NCI-H1694 treated with DMSO at 0.1 percent for 48 hours (cell line): Measurements from ENCODE around the gene RECQL.
"Not testable (repeated sequence)": the region's sequence is repeated elsewhere in the genome, so short reads cannot be mapped to it uniquely, and the experiment has no call there.

Experiments used
- DNase-seq: peaks from one replicate; lab custom pipeline; 2025; lab: John Stamatoyannopoulos, UW

The RECQL gene

DNA sequence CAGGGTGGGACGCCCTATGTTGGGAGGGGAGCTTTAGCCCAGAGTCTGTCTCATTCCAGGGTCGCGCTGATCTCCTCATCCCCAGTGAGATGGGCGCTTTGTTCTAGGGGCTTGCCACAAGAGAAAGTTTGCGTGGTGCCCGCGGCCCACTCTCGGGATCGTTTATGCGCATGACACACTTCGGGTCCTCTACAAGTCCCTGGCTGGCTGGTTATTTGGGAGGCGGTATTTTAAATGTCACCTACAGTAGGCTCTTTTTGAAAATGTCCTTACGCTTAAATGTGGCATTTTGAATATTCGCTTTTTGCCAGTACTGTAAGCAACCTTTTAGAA is 695 bp upstream of the RECQL start:
- DNase-seq, result no peak

DNA sequence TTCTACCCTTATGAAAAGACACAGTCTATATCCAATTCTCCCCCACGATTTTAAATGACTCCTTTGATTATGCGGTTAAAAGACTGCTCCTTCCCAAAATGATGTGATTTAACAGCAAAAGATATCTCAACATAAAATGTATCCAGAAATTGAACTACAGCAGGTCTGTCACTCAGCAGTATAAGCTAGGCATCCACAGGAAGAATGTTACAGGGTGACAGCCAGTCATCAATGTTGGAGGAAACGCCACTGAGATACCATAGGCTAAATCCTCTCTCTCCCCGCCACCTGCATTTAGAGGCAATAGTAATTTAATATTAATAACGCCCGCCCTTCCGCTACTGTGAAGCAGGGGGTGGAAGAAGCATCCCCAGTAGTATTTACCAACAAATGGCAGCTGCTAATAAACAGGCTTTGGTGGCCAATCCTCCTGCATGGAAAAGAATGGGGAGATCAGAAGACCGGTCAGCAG is 613 bp downstream of the RECQL start:
- no peak for DNase-seq

- DNase-seq, result no peak
Measured at GRCh38 chr12:21499765-21500164, 1.7 kb downstream of the RECQL start.

DNA sequence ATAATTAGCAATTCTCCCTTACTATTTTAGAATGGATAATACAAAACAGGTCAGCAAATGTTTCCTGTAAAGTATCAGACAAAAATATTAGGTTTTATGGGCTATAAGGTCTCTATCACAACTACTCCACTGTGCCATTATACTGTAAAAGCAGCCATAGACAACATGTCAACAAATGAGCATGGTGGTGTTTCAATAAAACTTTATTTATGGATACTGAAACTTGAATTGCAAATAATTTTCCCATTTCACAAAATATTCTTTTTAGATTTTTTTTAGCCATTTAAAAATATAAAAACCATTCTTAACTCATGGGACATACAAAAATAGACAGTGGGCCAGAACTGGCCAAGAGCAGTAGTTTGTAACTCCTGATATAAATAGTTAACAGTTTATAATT is 15.4 kb downstream of the RECQL start:
- no peak for DNase-seq

GRCh38 chr12:21483531-21483930 is 17.9 kb downstream of the RECQL start:
- DNase-seq, result peak; percentile 36

DNA sequence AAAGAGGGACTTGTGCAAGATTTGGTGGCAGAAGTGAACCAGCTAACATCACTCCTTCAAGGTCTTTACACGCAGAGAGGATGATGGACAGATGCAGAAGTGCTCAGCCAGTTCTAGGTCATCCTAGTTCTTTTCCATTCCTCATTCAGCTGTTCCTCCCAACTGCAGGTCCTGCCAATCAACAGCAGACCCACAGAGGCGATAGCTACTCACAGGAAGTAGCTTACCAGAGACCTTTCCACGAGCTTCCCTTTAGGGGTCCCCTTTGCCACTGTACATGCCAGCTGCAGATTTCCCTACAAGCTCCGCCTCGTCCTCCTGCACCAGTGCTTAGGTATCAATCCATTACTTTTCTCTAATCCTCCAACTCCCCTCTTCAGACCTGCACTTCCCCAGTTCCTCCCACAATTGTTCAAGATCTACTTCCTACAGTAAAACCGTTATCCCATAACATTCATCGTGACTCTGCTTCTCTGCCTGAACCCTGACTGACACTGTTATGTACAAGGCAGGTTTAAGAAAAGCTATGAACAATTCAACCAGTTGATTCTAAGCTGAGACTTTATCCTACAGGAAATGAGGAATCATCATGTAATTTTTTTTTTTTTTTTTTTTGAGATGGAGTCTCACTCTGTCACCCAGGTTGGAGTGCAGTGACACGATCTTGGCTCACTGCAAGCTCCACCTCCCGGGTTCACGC is 22.5 kb downstream of the RECQL start:
- no peak for DNase-seq

GRCh38 chr12:21476949-21477348 is 24.5 kb downstream of the RECQL start:
- DNase-seq, result no peak

- DNase-seq, result no peak
Measured at GRCh38 chr12:21475552-21475951, 25.9 kb downstream of the RECQL start.

DNA sequence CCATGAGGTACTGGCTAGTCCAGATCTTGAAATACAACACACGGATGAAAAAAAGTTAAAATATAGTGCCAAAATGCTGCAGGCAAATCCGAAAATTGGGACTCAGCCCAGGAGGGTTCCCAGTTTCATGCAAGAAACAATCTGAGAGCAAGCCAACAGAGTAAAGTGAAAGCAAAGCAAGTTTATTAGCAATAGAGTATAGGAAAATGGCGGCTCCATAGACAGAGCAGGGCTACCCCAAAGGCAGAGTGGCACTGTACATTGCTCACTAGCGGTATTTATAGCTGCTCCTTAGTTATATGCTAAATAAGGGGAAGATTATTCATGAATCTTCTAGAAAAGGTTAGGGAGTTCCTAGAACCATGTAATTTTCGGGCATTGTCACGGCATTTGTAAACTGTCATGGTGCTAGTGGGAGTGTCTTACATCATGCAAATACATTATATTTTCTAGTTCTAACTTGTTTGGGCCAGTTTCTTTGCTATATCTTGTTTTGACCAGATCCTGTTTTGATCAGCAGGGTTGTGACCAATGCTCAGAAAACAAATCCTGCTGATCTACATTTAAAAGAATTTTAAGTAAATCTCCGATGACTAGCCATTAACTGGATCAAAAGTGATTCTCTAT is 29.1 kb downstream of the RECQL start:
- no peak for DNase-seq

DNA sequence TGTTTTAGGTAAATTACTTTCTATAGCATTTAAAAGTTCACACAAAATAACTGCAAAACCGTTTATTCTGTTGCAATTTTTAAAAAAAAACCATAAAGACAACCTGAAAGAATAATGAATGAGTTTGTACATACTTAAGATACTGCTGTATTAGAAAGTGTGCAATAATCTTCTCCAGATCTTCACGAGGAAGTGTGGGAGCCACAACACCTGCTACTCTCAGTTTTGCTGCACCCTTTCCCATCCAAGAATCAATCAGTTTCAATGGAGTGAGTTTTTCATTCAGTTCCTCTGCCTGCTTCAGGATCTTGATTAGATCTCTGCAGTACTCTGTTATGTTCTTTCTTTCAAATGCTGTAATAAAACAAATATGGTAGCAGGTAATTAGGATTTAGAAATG is 30.1 kb downstream of the RECQL start:
- DNase-seq, result no peak

GRCh38 chr12:21467334-21467733 is 34.1 kb downstream of the RECQL start:
- DNase-seq, result not testable (repeated sequence)

DNA sequence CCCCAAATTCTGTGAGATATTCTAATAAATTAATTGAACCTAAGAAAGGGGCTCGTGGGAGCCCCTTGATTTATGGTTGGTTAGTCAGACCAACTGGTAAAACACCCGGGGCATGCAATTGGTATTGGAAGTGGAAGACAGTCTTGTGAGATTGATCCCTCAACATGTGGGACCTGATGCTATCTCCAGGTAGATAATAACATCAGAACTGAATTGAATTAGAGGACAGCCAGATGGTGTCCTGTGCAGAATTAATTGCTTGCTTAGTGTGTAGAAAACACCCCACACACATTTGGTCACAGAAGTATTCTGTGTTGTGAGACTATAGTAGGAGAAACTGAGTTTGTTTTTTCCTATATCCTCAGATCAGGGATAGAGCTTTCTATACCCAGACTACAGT is 42.0 kb downstream of the RECQL start:
- DNase-seq, result no peak

- DNase-seq, result no peak
Measured at GRCh38 chr12:21456291-21456780, 45.1 kb downstream of the RECQL start.

DNA sequence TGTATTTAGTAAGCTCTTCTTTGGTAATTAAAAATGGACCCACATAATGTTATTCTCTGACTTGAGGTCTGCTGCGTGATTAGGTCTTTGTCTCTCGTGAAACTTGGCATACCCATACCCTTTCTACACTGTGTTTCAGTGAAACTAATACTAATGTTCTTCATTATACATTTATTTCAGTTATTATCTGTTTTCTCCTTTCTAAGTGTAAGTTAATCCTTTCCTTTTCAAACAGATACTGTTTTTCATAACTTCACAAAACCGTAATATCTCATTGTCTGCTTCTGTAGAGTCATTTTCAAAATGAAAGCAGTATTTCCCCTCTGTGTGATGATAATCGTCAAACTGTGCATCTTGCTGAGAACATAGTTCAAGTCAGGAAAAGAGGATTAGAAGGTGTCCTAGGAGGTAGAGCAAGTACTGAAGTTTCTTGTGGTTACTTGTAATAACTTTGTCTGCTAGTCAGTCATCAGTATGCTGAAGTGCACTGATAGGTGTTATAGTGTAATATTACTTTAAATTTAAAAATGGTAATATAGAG is 48.1 kb downstream of the RECQL start:
- DNase-seq, result no peak

- DNase-seq, result no peak
Measured at GRCh38 chr12:21451529-21451928, 49.9 kb downstream of the RECQL start.

- DNase-seq, result no peak
Measured at GRCh38 chr12:21444193-21445146, 57.0 kb downstream of the RECQL start.

GRCh38 chr12:21439347-21439746 is 62.1 kb downstream of the RECQL start:
- no peak for DNase-seq

DNA sequence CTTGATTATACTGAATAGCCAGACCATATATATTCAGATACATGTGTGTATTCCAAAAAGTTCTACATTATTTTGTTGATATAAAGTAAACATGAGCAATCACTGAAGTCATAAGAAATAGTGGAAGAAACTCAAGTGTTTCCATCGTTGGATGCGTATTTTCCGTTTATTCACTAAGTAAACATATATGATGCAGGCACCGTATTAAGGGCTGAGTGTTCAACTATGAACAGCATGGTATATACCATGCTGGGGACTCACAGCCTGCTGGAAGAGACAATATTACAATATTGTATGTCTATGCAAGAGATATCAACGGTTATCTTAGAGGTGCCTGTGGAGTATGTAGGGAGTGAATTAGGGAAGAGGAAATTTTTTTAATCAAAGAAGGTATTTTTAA is 62.8 kb downstream of the RECQL start:
- no peak for DNase-seq

DNA sequence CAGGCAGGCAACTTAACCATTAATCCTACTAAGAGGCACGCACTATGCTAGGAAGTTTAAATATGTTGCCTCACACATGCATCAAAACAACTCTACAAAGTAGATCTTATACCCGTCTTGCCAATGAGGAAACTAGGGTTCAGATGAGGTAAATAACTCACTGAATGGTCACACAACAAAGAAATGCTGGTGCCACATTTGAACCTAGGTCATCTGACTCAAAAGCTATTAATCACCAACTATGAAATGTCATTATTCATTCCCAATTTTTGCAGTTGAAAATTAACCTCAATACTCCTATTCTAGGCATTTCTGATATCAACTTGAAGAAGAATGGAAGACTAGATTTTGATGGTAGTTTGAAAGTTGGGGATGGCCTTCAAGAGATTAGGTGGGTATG is 66.7 kb downstream of the RECQL start:
- DNase-seq, result no peak

DNA sequence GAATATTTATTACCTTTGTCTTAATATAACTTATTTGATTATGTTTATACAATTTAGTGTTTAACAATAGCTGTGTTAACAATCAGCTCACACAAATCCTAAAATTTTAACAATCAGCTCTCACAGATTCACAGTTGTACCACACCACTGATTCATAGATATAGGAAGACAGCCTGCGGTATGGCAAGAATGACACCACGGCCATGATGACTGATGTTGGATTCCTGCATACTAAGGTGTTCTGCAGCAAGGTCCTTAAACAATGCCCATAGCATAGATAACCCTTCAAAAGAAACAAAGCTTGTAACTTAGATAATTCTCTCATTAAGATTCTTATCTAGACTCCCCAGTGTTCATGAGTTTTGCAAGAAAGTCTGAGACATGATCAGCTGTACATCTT is 67.9 kb downstream of the RECQL start:
- no peak for DNase-seq

DNA sequence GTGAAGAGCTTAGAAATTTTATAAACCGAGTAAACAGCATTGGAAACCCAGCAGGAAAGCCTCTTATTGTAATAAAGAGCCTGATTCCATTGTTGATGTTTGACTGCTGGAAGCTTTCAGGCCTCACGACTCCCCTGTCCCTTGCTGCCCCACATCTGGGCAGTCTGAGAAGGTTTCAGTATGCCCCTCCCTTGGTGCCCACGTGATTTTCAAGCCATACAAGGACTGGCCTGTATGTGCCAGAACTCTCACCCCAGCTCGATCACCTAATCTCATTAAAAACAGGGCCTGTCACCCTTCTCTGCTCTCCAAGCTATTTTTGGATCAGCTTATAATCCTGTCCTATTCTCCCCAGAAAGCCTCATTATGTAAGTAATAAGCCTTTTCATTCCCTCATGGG is 71.4 kb downstream of the RECQL start:
- no peak for DNase-seq

DNA sequence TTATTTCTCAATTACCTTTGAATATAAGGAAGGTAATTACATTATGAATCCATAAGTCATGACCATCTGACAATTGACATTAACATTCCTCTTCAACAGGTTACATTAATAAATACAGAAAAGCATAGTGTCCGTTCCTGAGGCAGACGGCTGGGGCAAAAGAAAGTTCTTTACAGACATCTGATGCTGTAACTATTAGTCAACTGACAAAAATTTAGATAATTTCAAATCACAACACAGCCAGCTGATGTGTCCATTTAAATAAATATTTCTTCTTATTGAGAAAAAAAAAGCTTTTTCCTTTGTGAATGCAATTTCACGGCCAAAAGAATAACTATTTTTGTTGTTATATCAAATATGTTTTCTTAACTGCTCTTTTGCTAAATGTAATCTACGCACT is 73.2 kb downstream of the RECQL start:
- no peak for DNase-seq
